Activated naive CD8-positive, alpha-beta T cell (primary cell): ENCODE data around the gene MUCL3.
"Not testable (repeated sequence)": the region's sequence is repeated elsewhere in the genome, so short reads cannot be mapped to it uniquely, and the experiment has no call there.

Experiments used
- H3K27ac Mint-ChIP-seq: one replicate; pipeline ENCODE4 v1.8.0; 2021; ENCODE audit warnings: mixed read lengths
- H3K27me3 Mint-ChIP-seq: one replicate; pipeline ENCODE4 v1.8.0; 2021; ENCODE audit warnings: mixed read lengths
- H3K36me3 Mint-ChIP-seq: one replicate; pipeline ENCODE4 v1.8.0; 2021; ENCODE audit warnings: mixed read lengths
- H3K4me1 Mint-ChIP-seq: one replicate; pipeline ENCODE4 v1.8.0; 2021; ENCODE audit warnings: low read depth, mixed read lengths
- H3K4me3 Mint-ChIP-seq: one replicate; pipeline ENCODE4 v1.8.0; 2021; ENCODE audit warnings: mild to moderate bottlenecking, mixed read lengths
- H3K9me3 Mint-ChIP-seq: one replicate; pipeline ENCODE4 v1.8.0; 2021; ENCODE audit warnings: low read depth, mixed read lengths

Gene MUCL3

DNA sequence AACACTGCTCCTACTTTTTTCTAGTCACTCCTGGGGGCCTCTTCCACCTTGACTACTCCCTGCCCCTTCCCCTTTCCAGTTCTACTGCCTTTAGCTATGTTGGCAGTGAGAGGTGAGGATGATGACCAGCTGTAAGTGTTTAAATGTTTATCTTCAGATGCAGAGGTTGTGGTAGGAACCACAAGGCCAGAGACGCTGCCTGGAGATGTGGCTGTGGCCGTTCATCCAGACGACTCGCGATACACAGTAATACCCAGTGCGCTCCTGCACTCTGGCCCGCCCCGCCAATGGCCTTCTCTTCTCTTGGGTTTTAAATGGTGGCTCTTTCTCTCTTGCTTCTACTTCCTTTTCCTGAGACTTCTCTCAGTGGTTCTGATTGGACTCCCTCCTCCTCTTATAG, 22.1 kb upstream of the MUCL3 start:
- H3K9me3 Mint-ChIP-seq = no peaks in the 10 kb centered on the region
- peaks cover 25% of the 10 kb centered on the region for H3K4me1 Mint-ChIP-seq
- H3K4me3 Mint-ChIP-seq = no peak overlapping the region
- no peak overlapping the region for H3K27ac Mint-ChIP-seq
- H3K27me3 Mint-ChIP-seq = no peaks in the 10 kb centered on the region
- peaks cover 15% of the 10 kb centered on the region for H3K36me3 Mint-ChIP-seq

DNA sequence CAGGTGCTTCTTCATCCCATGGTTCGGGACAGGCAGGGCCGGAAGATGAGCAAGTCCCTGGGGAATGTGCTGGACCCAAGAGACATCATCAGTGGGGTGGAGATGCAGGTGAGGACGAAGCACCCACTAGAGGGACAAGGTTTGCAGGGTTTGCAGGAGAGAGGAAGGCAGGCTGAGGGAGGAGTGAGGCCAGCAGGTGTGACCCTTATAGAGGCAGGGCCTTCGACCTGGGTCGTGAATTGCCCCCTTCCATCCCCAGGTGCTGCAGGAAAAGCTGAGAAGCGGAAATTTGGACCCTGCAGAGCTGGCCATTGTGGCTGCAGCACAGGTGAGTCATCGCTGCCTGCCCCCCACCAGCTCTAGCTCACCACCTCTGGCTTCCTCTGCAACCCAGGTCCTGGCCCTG, 18.3 kb upstream of the MUCL3 start:
- no peak overlapping the region for H3K27ac Mint-ChIP-seq
- peaks cover 3% of the 10 kb centered on the region for H3K4me1 Mint-ChIP-seq
- H3K27me3 Mint-ChIP-seq = no peaks in the 10 kb centered on the region
- no peak overlapping the region for H3K4me3 Mint-ChIP-seq
- peaks cover 12% of the 10 kb centered on the region for H3K36me3 Mint-ChIP-seq
- H3K9me3 Mint-ChIP-seq = no peaks in the 10 kb centered on the region

DNA sequence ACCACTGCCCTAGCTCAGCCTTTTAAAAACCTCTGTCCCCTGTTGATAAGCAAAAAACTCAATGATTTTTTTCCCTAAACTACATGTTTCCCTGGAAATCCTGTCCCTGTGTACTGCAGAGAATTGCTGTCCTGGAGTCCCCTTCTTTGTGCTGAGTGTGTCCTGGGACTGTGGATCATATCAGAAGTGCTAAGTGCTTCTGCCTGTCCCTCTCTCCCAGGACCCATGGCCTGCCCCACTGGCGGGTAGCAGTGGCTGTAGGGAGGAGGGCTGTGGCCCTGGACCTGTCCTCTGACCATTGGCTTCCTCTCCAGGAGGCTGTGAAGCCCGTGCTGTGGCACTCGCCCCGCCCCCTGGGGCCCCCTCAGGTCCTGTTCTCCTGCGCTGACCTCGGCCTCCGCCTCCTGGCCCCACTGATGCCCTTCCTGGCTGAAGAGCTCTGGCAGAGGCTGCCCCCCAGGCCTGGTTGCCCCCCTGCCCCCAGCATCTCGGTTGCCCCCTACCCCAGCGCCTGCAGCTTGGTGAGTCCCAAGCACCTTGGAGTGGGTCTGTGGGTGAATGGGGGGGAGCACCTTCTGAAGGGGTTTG, 16.6 kb upstream of the MUCL3 start:
- H3K27me3 Mint-ChIP-seq, H3K4me3 Mint-ChIP-seq, H3K4me1 Mint-ChIP-seq, H3K9me3 Mint-ChIP-seq: not testable (repeated sequence)
- Mint-ChIP-seq H3K36me3 (peaks cover 16% of the 10 kb centered on the region), H3K27ac (peak overlapping the region; percentile 50)

- no peak overlapping the region for H3K4me3 Mint-ChIP-seq
- no peaks in the 10 kb centered on the region for H3K27me3 Mint-ChIP-seq
- no peak overlapping the region for H3K27ac Mint-ChIP-seq
- no peaks in the 10 kb centered on the region for H3K4me1 Mint-ChIP-seq
- H3K9me3 Mint-ChIP-seq = no peaks in the 10 kb centered on the region
- peaks cover 14% of the 10 kb centered on the region for H3K36me3 Mint-ChIP-seq
Measured at GRCh38 chr6:30926644-30927043, 14.1 kb upstream of the MUCL3 start.

DNA sequence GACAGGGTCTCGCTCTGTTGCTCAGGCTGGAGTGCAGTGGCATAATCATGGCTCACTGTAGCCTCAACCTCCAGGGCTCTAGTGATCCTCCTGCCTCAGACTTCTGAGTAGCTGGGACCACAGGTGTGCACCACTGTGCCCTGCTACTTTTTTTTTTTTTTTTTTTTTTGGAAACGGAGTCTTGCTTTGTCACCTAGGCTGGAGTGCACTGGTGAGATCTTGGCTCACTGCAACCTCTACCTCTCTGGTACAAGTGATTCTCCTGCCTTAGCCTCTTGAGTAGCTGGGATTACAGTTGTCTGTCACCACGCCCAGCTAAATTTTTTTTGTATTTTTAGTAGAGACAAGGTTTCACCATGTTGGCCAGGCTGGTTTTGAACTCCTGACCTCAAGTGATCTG, 13.7 kb upstream of the MUCL3 start:
- H3K4me1 Mint-ChIP-seq, H3K4me3 Mint-ChIP-seq, H3K27me3 Mint-ChIP-seq, H3K27ac Mint-ChIP-seq, H3K9me3 Mint-ChIP-seq: not testable (repeated sequence)
- peaks cover 14% of the 10 kb centered on the region for H3K36me3 Mint-ChIP-seq

DNA sequence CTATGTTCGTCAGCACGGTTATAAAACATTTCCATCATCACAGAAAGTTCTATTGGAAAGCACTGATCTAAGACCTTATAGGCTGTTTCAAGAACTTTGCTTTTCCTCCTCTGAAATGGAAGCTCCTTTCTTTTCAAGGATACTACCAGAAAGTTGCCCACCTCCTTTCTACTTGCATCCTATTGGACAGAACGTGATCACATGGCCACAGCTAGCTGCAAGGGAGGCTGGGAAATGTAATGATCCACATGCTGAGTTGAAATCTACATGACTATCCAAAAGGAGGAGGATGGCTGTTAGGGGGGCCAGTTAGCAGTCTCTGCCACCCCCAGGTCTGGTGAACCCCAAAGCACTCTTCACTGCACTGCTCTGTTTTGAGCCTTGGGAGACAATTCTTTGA, 12.1 kb upstream of the MUCL3 start:
- no peaks in the 10 kb centered on the region for H3K27me3 Mint-ChIP-seq
- no peaks in the 10 kb centered on the region for H3K4me1 Mint-ChIP-seq
- H3K9me3 Mint-ChIP-seq = no peaks in the 10 kb centered on the region
- no peak overlapping the region for H3K27ac Mint-ChIP-seq
- H3K4me3 Mint-ChIP-seq = no peak overlapping the region
- H3K36me3 Mint-ChIP-seq = peaks cover 14% of the 10 kb centered on the region

DNA sequence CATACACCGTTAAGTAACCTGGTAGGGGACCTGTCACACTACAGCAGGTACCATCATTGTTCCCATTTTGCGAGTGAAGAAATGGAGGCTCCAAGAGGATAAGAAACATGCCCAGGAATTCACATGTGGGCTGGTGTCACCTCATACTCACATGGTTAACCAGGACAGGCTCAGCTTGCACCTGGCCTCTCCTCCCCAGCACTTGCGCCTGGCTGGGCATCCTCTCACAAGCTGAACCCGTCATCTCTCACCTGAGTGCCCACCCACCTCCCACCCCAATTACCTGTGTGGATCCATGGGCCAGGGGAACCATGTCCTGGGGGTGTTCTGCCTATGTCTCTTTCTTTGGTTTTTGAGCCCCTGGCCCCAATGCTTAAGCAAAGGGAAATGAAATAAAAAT, 10.3 kb upstream of the MUCL3 start:
- Mint-ChIP-seq H3K4me1 (no peaks in the 10 kb centered on the region), H3K4me3 (no peak overlapping the region), H3K9me3 (no peaks in the 10 kb centered on the region), H3K27ac (no peak overlapping the region), H3K27me3 (no peaks in the 10 kb centered on the region), H3K36me3 (peaks cover 12% of the 10 kb centered on the region)

DNA sequence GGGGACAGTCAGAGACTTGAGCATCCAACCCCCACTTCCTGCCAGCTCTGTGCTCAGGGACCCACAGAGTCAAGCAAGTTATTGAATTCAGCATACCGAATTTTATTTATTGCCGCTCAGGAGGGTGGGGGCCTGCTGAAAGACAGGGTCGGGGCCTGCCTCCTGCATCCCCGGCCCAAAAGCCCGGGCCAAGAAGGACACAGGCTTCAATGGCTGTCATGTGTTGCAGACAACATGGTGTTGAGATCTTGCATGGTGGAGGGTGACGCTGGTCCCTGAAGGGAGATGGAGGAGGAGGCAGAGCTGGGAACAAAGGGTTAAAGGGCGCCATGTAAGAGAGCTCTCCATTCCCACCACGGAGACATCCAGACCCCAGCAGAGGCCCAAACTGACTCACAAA, 9.5 kb upstream of the MUCL3 start:
- Mint-ChIP-seq H3K36me3 (peaks cover 12% of the 10 kb centered on the region), H3K27me3 (peaks cover 1% of the 10 kb centered on the region), H3K4me3 (no peak overlapping the region), H3K27ac (no peak overlapping the region), H3K9me3 (no peaks in the 10 kb centered on the region), H3K4me1 (no peaks in the 10 kb centered on the region)

GRCh38 chr6:30931969-30932645, 8.7 kb upstream of the MUCL3 start, which contains the start of gene SFTA2:
Gene SFTA2, minus strand, starts transcription at chr6:30932170. Its CDS starts 74 bp downstream, at chr6:30932096.
- Mint-ChIP-seq H3K27me3 (peaks cover 1% of the 10 kb centered on the region), H3K27ac (no peak within 1 kb of the TSS), H3K4me1 (no peaks in the 10 kb centered on the region), H3K9me3 (no peaks in the 10 kb centered on the region), H3K4me3 (no peak within 1 kb of the TSS), H3K36me3 (peaks cover 9% of the 10 kb centered on the region)

- Mint-ChIP-seq H3K27me3 (peaks cover 1% of the 10 kb centered on the region), H3K4me1 (no peaks in the 10 kb centered on the region), H3K9me3 (no peaks in the 10 kb centered on the region), H3K4me3 (no peak overlapping the region), H3K36me3 (peaks cover 7% of the 10 kb centered on the region), H3K27ac (no peak overlapping the region)
Measured at GRCh38 chr6:30932665-30933365, 8.0 kb upstream of the MUCL3 start.

- Mint-ChIP-seq H3K27me3 (peaks cover 2% of the 10 kb centered on the region), H3K4me3 (no peak overlapping the region), H3K4me1 (no peaks in the 10 kb centered on the region), H3K9me3 (no peaks in the 10 kb centered on the region), H3K27ac (no peak overlapping the region), H3K36me3 (no peaks in the 10 kb centered on the region)
Measured at GRCh38 chr6:30935018-30935417, 5.8 kb upstream of the MUCL3 start.

DNA sequence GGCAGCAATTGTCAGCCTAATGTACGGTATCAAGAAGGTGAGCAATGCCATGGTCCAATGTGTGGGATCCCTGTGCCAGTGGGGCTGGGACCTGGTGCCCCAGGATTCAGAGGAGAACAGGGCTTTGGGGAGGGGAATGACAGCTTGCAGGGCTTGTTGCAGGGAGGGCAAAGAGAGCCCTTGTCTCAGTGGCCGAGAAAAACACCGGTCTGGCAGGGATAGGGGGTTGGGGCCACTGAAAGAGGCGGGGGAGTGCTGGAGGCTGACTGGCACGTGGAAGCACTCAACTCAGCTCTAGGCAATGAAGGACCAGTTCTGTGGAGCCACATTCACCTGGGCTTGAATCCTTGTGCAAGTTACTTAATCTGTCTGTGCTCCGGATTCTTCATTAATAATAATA, 3.5 kb upstream of the MUCL3 start:
- peaks cover 9% of the 10 kb centered on the region for H3K27me3 Mint-ChIP-seq
- no peaks in the 10 kb centered on the region for H3K9me3 Mint-ChIP-seq
- no peaks in the 10 kb centered on the region for H3K36me3 Mint-ChIP-seq
- H3K4me1 Mint-ChIP-seq = no peaks in the 10 kb centered on the region
- no peak overlapping the region for H3K27ac Mint-ChIP-seq
- no peak overlapping the region for H3K4me3 Mint-ChIP-seq

GRCh38 chr6:30938730-30939129, 2.0 kb upstream of the MUCL3 start:
- H3K36me3 Mint-ChIP-seq = no peaks in the 10 kb centered on the region
- peaks cover 20% of the 10 kb centered on the region for H3K27me3 Mint-ChIP-seq
- H3K9me3 Mint-ChIP-seq = no peaks in the 10 kb centered on the region
- no peak overlapping the region for H3K4me3 Mint-ChIP-seq
- H3K4me1 Mint-ChIP-seq = no peaks in the 10 kb centered on the region
- no peak overlapping the region for H3K27ac Mint-ChIP-seq

- Mint-ChIP-seq H3K9me3 (no peaks in the 10 kb centered on the region), H3K4me1 (no peaks in the 10 kb centered on the region), H3K36me3 (no peaks in the 10 kb centered on the region), H3K27ac (no peak overlapping the region), H3K4me3 (no peak overlapping the region), H3K27me3 (peaks cover 24% of the 10 kb centered on the region)
Measured at GRCh38 chr6:30939473-30939872, 1.3 kb upstream of the MUCL3 start.

- H3K27ac Mint-ChIP-seq = no peak overlapping the region
- no peaks in the 10 kb centered on the region for H3K36me3 Mint-ChIP-seq
- peaks cover 29% of the 10 kb centered on the region for H3K27me3 Mint-ChIP-seq
- H3K9me3 Mint-ChIP-seq = no peaks in the 10 kb centered on the region
- H3K4me1 Mint-ChIP-seq = no peaks in the 10 kb centered on the region
- no peak overlapping the region for H3K4me3 Mint-ChIP-seq
Measured at GRCh38 chr6:30942338-30943060, 1.7 kb downstream of the MUCL3 start.
